ENCODE measurements around the gene CALML4.

CALML4 gene

DNA sequence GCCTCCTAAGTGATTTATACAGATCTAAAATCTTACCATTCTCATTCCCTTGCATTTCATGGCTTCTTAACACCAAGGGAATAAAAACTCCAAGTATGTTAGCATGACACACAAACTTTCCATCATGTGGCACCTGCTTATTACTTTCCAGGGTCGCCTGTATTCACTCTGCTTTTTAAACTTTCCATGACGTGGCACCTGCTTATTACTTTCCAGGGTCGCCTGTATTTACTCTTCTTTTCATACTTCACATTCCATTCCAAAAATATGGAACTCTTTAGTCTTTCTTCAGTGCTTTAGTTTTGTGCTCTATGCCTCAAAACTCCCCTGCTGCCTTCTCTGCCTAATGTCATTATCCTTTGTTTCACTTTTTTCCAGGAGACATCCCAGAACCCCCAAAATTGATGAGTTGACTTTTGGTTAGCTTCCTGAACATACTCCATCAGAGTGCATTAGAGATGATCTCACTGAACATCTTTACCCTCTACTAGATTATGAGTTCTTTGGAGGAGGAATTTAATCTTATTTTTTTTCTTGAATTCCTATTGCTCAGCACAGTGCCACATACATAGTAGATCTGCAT, 47.0 kb downstream of the CALML4 start:
- DNase-seq (ENCODE audit: low spot score) = no peak
- TF ChIP-seq, protein P1, sequence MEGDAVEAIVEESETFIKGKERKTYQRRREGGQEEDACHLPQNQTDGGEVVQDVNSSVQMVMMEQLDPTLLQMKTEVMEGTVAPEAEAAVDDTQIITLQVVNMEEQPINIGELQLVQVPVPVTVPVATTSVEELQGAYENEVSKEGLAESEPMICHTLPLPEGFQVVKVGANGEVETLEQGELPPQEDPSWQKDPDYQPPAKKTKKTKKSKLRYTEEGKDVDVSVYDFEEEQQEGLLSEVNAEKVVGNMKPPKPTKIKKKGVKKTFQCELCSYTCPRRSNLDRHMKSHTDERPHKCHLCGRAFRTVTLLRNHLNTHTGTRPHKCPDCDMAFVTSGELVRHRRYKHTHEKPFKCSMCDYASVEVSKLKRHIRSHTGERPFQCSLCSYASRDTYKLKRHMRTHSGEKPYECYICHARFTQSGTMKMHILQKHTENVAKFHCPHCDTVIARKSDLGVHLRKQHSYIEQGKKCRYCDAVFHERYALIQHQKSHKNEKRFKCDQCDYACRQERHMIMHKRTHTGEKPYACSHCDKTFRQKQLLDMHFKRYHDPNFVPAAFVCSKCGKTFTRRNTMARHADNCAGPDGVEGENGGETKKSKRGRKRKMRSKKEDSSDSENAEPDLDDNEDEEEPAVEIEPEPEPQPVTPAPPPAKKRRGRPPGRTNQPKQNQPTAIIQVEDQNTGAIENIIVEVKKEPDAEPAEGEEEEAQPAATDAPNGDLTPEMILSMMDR (IDR thresholded peaks at IDR 0.05; ENCODE audit: extremely low read depth, missing control alignments) = no peak

DNA sequence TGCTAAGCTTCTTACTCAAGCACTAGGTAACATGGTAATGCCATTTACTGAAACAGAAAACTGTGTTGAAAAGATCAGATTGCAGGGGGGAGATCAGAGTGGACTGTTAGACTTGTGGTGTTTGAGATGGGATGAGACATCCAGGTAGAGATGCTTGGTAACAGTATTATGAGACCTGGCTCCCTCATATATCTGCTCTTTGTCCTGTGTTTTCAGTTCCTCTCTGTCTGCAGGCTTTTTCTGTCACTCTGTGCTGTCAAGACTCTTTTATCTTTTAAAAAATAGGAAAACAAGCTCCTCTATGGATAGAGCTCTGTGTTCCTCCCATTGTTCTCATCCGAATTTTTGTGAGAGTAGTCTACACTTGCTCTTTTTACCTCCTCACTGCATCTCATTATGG, 48.1 kb downstream of the CALML4 start:
- TF ChIP-seq, protein P1 (IDR thresholded peaks at IDR 0.05; ENCODE audit: extremely low read depth, missing control alignments) = no peak
- DNase-seq (ENCODE audit: low spot score) = no peak

DNA sequence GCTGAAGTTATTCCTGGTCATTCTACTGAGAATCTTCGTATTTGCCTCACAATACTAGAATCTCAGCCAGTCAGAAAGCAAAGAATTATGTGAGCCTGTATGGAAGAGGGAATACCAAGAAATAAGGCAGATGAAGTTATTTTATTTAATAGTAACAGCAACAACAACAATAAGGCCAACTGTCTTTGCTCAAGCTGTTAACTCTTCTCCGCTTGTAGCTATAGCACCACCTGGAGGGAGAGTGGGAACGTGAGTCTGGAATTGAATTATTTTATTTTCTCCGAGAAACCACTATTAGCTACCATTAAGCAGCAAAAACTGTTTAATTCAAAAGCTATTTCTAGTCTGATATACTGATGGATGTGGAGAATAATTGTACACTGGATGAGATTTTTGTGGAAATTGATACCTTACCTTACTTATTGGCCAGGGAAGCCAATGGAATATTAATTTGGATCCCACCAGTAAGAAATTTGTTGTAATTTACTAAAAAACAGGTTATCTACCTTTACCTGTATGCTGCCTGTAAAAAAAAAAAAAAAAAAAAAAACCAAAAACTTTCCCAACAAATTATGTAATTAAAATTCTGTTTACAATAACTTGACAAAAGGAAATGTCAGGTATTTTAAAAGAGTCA, 50.1 kb downstream of the CALML4 start:
- TF ChIP-seq, protein P1 (IDR thresholded peaks at IDR 0.05; ENCODE audit: extremely low read depth, missing control alignments) = peak; percentile 18
- DNase-seq (ENCODE audit: low spot score) = peak; percentile 18

DNA sequence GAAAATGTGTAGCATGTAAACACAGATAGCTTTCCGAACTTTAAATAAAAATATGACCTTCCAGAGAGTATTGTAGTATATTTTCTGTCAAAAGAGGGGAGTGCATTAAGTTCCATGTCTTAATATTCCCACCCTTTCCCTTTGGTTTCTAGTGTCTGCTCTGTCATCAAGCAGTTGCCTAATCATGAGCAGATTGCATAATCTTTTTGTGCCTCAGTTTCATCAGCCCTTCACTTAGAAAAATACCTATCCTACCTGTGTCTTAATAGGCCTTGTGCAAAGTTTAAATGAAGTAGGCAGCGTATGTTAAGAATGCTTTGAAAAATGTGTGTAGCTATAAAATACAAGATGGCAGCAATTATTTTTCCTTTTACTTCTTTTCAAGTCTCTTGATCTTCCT, 52.8 kb downstream of the CALML4 start:
- no peak for DNase-seq (ENCODE audit: low spot score)
- TF ChIP-seq, protein P1 (IDR thresholded peaks at IDR 0.05; ENCODE audit: extremely low read depth, missing control alignments) = no peak

DNA sequence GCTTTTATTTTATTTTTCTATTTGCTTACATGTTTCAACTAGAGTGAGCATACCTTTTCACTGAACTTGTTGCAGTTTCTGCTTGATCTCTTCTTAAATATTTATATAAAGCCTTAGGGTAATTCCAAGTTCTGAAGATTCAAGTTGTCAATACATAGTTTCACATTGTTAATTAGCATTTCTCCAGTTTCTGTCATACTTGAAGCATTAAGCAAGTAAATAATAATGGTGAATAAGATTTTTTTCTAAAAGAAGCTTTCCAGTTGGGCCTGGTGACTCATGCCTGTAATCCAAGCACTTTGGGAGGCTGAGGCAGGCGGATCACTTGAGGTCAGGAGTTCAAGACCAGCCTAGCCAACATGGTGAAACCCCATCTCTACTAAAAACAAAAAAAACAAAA, 53.9 kb downstream of the CALML4 start:
- no peak for DNase-seq (ENCODE audit: low spot score)
- TF ChIP-seq, protein P1 (IDR thresholded peaks at IDR 0.05; ENCODE audit: extremely low read depth, missing control alignments) = no peak

DNA sequence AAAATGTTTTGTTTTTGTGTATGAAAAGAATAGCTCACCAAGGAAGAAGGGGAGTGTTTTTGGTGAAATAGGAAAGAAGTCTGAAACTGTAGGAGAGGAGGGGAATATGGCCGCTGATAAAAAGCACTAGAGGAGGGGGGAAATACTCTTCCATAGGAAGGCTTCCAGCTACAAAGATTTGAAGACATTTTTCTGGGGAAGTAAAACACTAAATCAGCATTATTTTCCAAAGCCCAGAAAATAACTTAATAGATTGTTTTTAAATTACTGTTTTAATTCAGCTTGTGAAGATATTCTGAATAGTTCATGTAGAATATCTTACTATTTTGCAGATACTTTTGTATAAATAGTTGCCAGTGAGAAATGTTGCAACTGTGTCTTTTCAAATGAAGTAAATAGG, 54.9 kb downstream of the CALML4 start:
- DNase-seq (ENCODE audit: low spot score) = no peak
- TF ChIP-seq, protein P1 (IDR thresholded peaks at IDR 0.05; ENCODE audit: extremely low read depth, missing control alignments) = no peak

DNA sequence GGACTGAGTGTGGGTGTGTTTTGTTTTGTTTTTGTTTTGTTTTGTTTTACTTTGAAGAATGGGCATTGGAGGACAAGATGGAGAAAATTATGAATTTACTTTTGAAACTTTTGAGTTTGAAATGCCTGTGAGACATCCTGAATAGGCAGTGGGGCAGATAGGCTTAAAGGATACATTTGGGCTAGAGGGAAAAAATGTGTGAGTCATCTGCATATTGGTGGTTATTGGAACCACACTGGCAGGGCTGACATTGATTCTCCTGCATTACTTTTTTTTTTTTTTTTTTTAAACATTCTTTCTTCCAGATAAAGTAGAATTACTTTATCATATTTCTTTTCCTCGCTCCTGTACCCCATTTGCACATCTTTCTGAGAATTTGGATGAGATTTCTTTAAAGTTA, 56.1 kb downstream of the CALML4 start:
- TF ChIP-seq, protein P1 (IDR thresholded peaks at IDR 0.05; ENCODE audit: extremely low read depth, missing control alignments) = no peak
- DNase-seq (ENCODE audit: low spot score) = no peak

All from GM20000 (cell line).